Esophagus squamous epithelium (tissue), 4 donors: ENCODE results near the gene TRIM72.

ENCODE experiments used
- POLR2A ChIP-seq, 4 donors: fragments of 450-650 bp; IDR thresholded peaks; one replicate each; pipeline ENCODE4 v1.6.1; 2017; ENCODE audit warnings: antibody characterized with exemption in 4 of 4, mild to moderate bottlenecking in 4 of 4, moderate library complexity in 3 of 4
- TF ChIP-seq, protein P1 (sequence below), 6 experiments: fragments of 450-650 bp in 4 of 6; fragments of 200-600 bp in 2 of 6; sonication (generic) in 2 of 6; IDR thresholded peaks; one replicate each; pipeline ENCODE4 v1.5.1; 2016 to 2019; ENCODE audit warnings: antibody characterized with exemption in 6 of 6, mild to moderate bottlenecking in 4 of 6, moderate library complexity in 4 of 6

DNA sequence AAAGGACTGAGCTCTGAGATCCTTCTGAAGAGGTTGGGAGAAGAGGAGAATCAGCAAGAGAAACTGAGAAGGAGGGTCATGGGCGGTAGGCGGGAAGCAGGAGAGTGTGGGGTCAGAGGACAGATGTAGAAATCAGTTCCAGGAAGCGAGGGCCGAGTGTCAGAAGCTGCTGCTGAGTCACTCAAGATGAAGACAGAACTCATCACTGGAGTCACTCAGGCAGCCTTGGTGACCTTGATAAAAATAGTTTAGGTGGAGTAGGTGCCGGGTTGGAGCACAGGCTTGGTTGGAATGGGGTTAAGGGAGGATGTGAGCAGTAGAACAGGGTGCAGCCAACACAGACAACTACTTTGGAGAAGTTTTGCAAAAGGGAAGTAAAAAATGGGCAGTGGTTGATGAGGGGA is 39.7 kb downstream of the TRIM72 start:
- no peak for TF ChIP-seq POLR2A (IDR thresholded peaks at IDR 0.05)
- TF ChIP-seq, protein P1, sequence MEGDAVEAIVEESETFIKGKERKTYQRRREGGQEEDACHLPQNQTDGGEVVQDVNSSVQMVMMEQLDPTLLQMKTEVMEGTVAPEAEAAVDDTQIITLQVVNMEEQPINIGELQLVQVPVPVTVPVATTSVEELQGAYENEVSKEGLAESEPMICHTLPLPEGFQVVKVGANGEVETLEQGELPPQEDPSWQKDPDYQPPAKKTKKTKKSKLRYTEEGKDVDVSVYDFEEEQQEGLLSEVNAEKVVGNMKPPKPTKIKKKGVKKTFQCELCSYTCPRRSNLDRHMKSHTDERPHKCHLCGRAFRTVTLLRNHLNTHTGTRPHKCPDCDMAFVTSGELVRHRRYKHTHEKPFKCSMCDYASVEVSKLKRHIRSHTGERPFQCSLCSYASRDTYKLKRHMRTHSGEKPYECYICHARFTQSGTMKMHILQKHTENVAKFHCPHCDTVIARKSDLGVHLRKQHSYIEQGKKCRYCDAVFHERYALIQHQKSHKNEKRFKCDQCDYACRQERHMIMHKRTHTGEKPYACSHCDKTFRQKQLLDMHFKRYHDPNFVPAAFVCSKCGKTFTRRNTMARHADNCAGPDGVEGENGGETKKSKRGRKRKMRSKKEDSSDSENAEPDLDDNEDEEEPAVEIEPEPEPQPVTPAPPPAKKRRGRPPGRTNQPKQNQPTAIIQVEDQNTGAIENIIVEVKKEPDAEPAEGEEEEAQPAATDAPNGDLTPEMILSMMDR (IDR thresholded peaks at IDR 0.05): no peak
